ENCODE results near the gene VAV3. TPM values are rescaled to one million over a fixed set of nuclear protein-coding genes. Genes with fewer than 3 reads are reported as not detected.

Gene VAV3
- total RNA-seq, 4 donors from 2014 or later = 1.9 to 5.8 (median 3.0) TPM

DNA sequence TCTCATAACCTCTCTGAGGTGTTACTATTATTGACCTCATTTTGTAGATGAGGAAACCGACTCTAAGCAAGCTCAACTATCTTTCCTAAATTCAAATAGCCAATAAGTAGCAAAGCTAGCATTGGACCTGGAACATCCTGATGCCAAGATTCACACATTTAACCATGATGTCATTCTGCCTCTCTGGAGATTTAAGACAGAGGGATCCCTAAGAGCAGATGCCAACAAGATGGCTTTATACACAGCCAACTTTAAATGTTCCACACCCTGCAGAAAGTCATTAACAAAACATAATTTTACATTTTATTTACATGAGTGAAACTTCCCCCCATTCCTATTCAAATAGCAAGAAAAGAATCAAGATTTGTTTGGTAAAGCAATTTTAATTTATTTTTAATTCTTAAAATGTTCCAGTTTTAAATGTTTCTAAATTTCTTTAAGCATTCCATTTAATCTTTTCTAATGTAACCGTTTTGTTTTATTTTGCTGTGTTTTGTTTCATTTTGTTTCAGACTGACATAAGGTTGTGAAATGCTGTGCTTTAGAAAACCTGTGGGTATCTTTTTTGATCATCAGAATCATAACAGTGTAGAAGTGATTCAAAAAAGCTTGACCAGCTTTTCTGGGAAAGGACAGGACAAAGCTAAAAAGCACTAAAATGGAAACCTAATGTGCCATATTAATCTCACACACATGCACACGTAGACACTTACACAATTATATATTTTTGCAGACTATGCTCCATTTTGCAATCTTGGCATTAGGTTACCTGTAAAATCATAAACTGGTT is 7.6 kb upstream of the VAV3 start:
- no peaks in the 10 kb centered on the region for H3K36me3 ChIP-seq
- H3K27ac ChIP-seq (replicated peaks in 1 of 4) = no peak overlapping the region
- no peaks in the 10 kb centered on the region for H3K9me3 ChIP-seq
- WGBS = 50% methylated on average over 3 of the region's 3 CpGs
- H3K4me3 ChIP-seq = no peak overlapping the region
- no peak for DNase-seq (ENCODE audit: extremely low spot score)
- peaks cover 0 to 5% (median 0%) of the 10 kb centered on the region in 4 donors for H3K27me3 ChIP-seq
- no peaks in the 10 kb centered on the region for H3K4me1 ChIP-seq
- intact Hi-C loops (cut with DNase I) = no loop called here
- TF ChIP-seq, protein P1, sequence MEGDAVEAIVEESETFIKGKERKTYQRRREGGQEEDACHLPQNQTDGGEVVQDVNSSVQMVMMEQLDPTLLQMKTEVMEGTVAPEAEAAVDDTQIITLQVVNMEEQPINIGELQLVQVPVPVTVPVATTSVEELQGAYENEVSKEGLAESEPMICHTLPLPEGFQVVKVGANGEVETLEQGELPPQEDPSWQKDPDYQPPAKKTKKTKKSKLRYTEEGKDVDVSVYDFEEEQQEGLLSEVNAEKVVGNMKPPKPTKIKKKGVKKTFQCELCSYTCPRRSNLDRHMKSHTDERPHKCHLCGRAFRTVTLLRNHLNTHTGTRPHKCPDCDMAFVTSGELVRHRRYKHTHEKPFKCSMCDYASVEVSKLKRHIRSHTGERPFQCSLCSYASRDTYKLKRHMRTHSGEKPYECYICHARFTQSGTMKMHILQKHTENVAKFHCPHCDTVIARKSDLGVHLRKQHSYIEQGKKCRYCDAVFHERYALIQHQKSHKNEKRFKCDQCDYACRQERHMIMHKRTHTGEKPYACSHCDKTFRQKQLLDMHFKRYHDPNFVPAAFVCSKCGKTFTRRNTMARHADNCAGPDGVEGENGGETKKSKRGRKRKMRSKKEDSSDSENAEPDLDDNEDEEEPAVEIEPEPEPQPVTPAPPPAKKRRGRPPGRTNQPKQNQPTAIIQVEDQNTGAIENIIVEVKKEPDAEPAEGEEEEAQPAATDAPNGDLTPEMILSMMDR (IDR thresholded peaks at IDR 0.05) = no peak
- TF ChIP-seq POLR2A (IDR thresholded peaks at IDR 0.05; ENCODE audit: low read depth) = no peak

DNA sequence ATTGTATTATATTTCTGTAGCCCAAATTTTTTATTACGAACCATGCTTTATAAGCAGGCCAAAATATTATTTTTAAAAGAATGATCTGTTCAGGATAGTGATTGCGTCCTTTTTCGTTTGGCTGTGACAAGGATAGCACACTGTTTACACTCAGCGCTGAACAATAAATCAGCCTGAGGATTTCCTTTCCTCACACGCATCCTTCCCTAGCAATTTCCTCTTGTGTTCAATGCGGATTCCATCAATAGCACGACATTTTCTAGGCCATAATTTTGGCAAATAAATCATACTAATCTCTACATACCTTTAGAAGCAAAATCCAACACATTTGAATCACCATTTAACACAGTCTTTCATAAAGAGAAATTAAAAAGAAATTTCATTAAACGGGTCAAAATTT is 1.6 kb upstream of the VAV3 start:
- Histone ChIP-seq H3K4me1 (peaks cover 8 to 27% (median 26%) of the 10 kb centered on the region in 4 donors), H3K36me3 (no peaks in the 10 kb centered on the region), H3K27ac (replicated peaks in 1 of 4) (no peak overlapping the region), H3K27me3 (peaks cover 0 to 46% (median 4%) of the 10 kb centered on the region in 4 donors), H3K9me3 (no peaks in the 10 kb centered on the region), H3K4me3 (no peak overlapping the region)
- 84% methylated on average over 8 of the region's 8 CpGs for WGBS
- no peak for DNase-seq (ENCODE audit: extremely low spot score)
- TF ChIP-seq POLR2AphosphoS5 (IDR thresholded peaks at IDR 0.05) = no peak
- no peak for TF ChIP-seq EP300 (IDR thresholded peaks at IDR 0.05)
- TF ChIP-seq, protein P1 (IDR thresholded peaks at IDR 0.05) = no peak
- TF ChIP-seq POLR2A (IDR thresholded peaks at IDR 0.05; ENCODE audit: low read depth) = no peak
- intact Hi-C loops (cut with DNase I) = no loop called here

DNA sequence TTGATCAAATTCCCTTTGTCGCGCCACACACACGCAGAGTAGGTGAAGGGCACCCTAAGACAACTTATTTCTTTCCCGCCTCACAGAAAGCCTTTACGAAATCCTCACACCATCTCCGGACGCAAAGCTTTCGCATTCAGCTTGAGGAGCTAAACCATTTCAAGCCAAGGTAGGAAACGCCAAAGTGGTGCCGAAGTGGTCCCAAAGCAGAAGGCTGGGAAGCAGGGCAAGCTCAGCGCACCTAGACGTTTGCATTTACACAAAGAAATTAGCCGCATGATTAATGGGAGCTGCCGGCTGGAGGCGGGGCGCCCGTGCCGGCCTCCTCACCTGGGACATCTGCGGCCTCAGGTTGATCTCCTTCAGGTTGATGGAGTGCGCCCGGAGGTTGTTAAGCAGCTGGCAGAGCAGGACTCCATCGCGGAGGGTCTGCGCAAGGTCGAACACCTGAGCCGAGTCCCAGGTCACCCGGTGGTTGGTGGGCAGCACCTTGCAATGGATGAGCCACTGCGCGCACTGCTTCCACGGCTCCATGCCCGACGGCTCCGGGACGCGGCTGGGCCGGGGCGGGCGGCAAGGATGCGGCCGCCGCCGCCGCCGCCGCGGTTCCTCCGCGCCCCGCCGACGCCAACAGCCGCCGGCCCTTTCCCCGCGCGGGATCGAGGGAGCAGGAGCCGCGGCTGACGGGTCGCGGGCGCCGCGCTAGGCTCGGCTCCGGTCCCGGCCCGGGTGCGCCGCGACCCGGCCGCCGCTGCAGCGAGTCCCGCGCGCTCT is 457 bp downstream of the VAV3 start:
- 2% methylated on average over 18 of the region's 79 CpGs for WGBS
- H3K4me1 ChIP-seq = peaks cover 8 to 27% (median 26%) of the 10 kb centered on the region in 4 donors
- no peak for TF ChIP-seq POLR2A (IDR thresholded peaks at IDR 0.05; ENCODE audit: low read depth)
- TF ChIP-seq POLR2AphosphoS5 (IDR thresholded peaks at IDR 0.05) = no peak
- TF ChIP-seq EP300 (IDR thresholded peaks at IDR 0.05) = no peak
- TF ChIP-seq, protein P1 (IDR thresholded peaks at IDR 0.05) = no peak
- DNase-seq (ENCODE audit: extremely low spot score) = no peak
- no peaks in the 10 kb centered on the region for H3K36me3 ChIP-seq
- H3K27me3 ChIP-seq = peaks cover 0 to 46% (median 4%) of the 10 kb centered on the region in 4 donors
- H3K4me3 ChIP-seq = peak overlapping the region; percentile 53 to 68 (median 54)
- intact Hi-C loops (cut with DNase I) = no loop called here
- no peaks in the 10 kb centered on the region for H3K9me3 ChIP-seq
- H3K27ac ChIP-seq (replicated peaks in 1 of 4) = peak overlapping the region; percentile 43 to 63 (median 50)

DNA sequence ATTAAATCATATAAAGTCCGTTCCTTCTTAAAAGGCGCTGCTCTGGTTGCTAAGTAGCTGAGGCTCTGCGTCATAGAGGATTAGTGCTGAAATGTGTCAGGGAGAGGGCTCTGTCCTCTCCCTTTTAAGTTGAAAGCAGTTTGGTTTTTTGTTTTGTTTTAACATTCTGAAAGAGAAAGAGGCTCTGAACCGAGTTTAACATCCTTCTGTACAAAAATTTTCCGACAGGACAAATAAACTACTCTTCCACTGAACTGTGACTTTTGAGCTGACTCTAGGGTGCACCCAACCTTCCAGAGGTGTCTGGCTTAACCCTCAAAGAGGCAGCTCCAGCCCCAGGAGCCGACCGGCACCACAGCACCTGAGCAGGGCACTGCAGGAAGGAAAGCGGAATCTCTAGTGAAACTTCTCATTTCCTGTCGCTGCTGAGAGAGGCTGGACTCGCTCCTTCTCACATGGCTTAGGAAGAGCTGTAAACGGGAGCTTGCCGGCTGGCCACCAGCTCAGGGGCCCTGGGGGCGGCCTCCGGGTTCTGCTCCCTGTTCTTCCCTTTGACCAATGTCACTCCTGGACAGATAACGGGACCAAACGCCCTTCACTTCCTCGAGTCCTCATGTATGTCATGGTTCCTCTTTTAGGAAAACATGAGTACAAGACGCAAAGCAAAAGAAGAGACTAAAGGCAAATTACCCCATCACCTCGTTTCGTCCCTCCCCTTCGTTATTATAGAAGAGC is 1.2 kb downstream of the VAV3 start:
- WGBS = 4% methylated on average over 13 of the region's 21 CpGs
- H3K9me3 ChIP-seq = no peaks in the 10 kb centered on the region
- H3K27me3 ChIP-seq = peaks cover 0 to 46% (median 4%) of the 10 kb centered on the region in 4 donors
- peak overlapping the region; percentile 53 to 68 (median 54) for H3K4me3 ChIP-seq
- no peak for DNase-seq (ENCODE audit: extremely low spot score)
- TF ChIP-seq POLR2A (IDR thresholded peaks at IDR 0.05; ENCODE audit: low read depth) (no peak), EP300 (IDR thresholded peaks at IDR 0.05) (no peak)
- intact Hi-C loops (cut with DNase I) = no loop called here
- peak overlapping the region; percentile 43 to 63 (median 50) for H3K27ac ChIP-seq (replicated peaks in 1 of 4)
- no peaks in the 10 kb centered on the region for H3K36me3 ChIP-seq
- peaks cover 8 to 27% (median 26%) of the 10 kb centered on the region in 4 donors for H3K4me1 ChIP-seq
